Measurements from ENCODE around the gene PRKAR1B. TPM values are rescaled to one million over a fixed set of nuclear protein-coding genes. Genes with fewer than 3 reads are reported as not detected.

PRKAR1B gene
- total RNA-seq, 1 experiment from 2014 or later: 14.1 TPM

DNA sequence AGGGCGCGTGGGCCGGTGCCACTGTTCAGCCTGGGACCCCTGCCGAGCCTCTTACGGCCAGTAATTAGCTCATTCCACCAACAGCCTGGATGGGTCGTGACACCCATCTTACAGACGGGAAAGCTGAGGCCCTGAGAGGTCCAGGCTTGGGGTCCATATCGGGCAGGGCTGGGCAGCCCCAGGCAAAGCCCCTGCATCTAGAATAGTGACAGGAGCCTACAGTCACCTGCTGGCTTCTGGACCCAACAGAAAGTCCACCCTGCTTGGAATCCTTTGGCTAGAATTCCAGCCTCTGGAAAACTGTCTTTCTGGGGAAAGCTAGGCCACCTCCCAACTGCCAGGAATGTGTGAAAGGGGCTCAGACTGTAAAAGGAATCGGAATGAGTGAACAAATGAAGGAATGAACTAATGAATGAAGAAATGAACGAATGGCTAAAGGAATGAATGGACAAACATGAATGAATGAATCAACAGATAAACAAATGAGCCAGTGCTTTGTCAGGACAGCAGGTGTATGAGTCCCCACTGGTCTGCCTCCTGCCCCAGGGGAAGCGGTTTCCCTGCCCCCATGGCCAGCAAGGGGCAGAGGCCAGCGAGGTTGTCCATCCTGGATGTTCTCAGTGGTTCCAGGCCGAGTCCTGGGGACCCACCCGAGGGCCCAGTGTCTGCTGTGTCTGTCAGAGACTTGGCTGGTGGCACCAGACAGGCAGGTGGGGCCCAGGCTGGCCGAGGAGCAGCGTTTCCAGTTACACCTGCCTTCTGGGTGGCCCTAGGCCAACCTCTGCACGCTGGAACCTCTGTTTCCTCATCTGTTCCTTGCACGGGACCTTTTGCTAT, 183.4 kb downstream of the PRKAR1B start:
- H3K36me3 ChIP-seq (ENCODE audit: control insufficient read depth in 1 of 2, insufficient read depth in 2 of 2, low read length in 2 of 2): no peaks in the 10 kb centered on the region
- DNase-seq (ENCODE audit: low read depth, low spot score): no peak
- no peaks in the 10 kb centered on the region for H3K9me2 ChIP-seq (ENCODE audit: insufficient read depth)
- H3K4me1 ChIP-seq (ENCODE audit: control insufficient read depth in 1 of 2, insufficient read depth in 2 of 2, low read length in 2 of 2): peaks cover 25 to 47% of the 10 kb centered on the region in 2 experiments
- CTCF ChIA-PET: no interaction called here
- no peak overlapping the region for H3K4me3 ChIP-seq (replicated peaks in 1 of 2; ENCODE audit: low read depth in 1 of 2, low read length in 2 of 2)
- H3K9me3 ChIP-seq (ENCODE audit: control insufficient read depth in 1 of 2, insufficient read depth in 1 of 2, low read depth in 1 of 2, low read length in 2 of 2): no peaks in the 10 kb centered on the region
- RAD21 ChIA-PET (ENCODE audit: low non-redundant PET in 1 of 2, low total read pairs in 2 of 2, uncharacterized antibody in 2 of 2, unreplicated experiment in 2 of 2): no interaction called here
- BruUV-seq (replicated peaks): no TSS peak
- H2AFZ ChIP-seq (ENCODE audit: low read depth, low read length, poor library complexity, severe bottlenecking): no peak overlapping the region
- intact Hi-C loops (cut with micrococcal nuclease): no loop called here
- H3K79me2 ChIP-seq (ENCODE audit: insufficient read depth, low read length): no peaks in the 10 kb centered on the region
- peak overlapping the region; percentile 30; the same call in 1 of the 2 replicates for H3K27ac ChIP-seq (ENCODE audit: low read depth, low read length)
- no peaks in the 10 kb centered on the region for H3K27me3 ChIP-seq (ENCODE audit: insufficient read depth, low read length)
- TF ChIP-seq JUND (IDR thresholded peaks at IDR 0.05): no peak
- TF ChIP-seq EZH2phosphoT487 (IDR thresholded peaks at IDR 0.05; ENCODE audit: borderline replicate concordance): no peak
- TF ChIP-seq YY1 (IDR thresholded peaks at IDR 0.05; ENCODE audit: extremely low read depth, insufficient replicate concordance, low read depth, low read length): no peak
- TF ChIP-seq SRF (IDR thresholded peaks at IDR 0.05; ENCODE audit: low read depth): no peak
- TF ChIP-seq ZNF274 (IDR thresholded peaks at IDR 0.05; ENCODE audit: low read depth, low read length): no peak
- TF ChIP-seq ELF1 (IDR thresholded peaks at IDR 0.05; ENCODE audit: borderline replicate concordance, low read depth): no peak
- TF ChIP-seq ZFX (IDR thresholded peaks at IDR 0.05): no peak
- TF ChIP-seq FOSL1 (IDR thresholded peaks at IDR 0.05; ENCODE audit: low read depth): no peak
- TF ChIP-seq, protein P1, sequence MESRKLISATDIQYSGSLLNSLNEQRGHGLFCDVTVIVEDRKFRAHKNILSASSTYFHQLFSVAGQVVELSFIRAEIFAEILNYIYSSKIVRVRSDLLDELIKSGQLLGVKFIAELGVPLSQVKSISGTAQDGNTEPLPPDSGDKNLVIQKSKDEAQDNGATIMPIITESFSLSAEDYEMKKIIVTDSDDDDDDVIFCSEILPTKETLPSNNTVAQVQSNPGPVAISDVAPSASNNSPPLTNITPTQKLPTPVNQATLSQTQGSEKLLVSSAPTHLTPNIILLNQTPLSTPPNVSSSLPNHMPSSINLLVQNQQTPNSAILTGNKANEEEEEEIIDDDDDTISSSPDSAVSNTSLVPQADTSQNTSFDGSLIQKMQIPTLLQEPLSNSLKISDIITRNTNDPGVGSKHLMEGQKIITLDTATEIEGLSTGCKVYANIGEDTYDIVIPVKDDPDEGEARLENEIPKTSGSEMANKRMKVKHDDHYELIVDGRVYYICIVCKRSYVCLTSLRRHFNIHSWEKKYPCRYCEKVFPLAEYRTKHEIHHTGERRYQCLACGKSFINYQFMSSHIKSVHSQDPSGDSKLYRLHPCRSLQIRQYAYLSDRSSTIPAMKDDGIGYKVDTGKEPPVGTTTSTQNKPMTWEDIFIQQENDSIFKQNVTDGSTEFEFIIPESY (IDR thresholded peaks at IDR 0.05; ENCODE audit: extremely low read depth, insufficient replicate concordance, low read length): no peak
- no peak for TF ChIP-seq RAD21 (IDR thresholded peaks at IDR 0.05; ENCODE audit: low read depth)
- no peak for TF ChIP-seq SIN3A (IDR thresholded peaks at IDR 0.05; ENCODE audit: low read depth)
- no peak for TF ChIP-seq POLR2A (IDR thresholded peaks at IDR 0.05; ENCODE audit: borderline replicate concordance, extremely low read depth, insufficient read depth, insufficient read length)
- TF ChIP-seq POLR2AphosphoS5 (IDR thresholded peaks at IDR 0.05; ENCODE audit: low read depth, low read length): no peak
- TF ChIP-seq, protein P2, sequence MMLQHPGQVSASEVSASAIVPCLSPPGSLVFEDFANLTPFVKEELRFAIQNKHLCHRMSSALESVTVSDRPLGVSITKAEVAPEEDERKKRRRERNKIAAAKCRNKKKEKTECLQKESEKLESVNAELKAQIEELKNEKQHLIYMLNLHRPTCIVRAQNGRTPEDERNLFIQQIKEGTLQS (IDR thresholded peaks at IDR 0.05): no peak
- TF ChIP-seq CEBPB (IDR thresholded peaks at IDR 0.05; ENCODE audit: low read depth): no peak
- no peak for TF ChIP-seq CBX3 (IDR thresholded peaks at IDR 0.05; ENCODE audit: low read depth)
- no peak for TF ChIP-seq EGR1 (IDR thresholded peaks at IDR 0.05; ENCODE audit: low read depth)
- TF ChIP-seq TCF7L2 (IDR thresholded peaks at IDR 0.05; ENCODE audit: borderline replicate concordance, extremely low read depth, insufficient read depth, insufficient read length): no peak
- no peak for TF ChIP-seq SP1 (IDR thresholded peaks at IDR 0.05; ENCODE audit: low read depth)
- no peak for ATAC-seq
- no peaks in the 10 kb centered on the region for H4K20me1 ChIP-seq (ENCODE audit: insufficient read depth)
- POLR2A ChIA-PET: no interaction called here
- H3K4me2 ChIP-seq (ENCODE audit: low read length): peak overlapping the region; percentile 77
- H3K9ac ChIP-seq (ENCODE audit: low read length): peak overlapping the region; percentile 45

All from HCT116 (cell line).